Mesenteric fat pad (tissue), 1 donor: ENCODE results near the gene GRID2IP. TPM values are rescaled to one million over a fixed set of nuclear protein-coding genes. Genes with fewer than 3 reads are reported as not detected.
"Not testable (repeated sequence)": the region's sequence is repeated elsewhere in the genome, so short reads cannot be mapped to it uniquely, and the experiment has no call there.

Source experiments
- DNase-seq: peaks from one replicate; pipeline ENCODE4 v3.0.0-alpha.2; 2020; ENCODE audit warnings: low spot score
- total RNA-seq: library from RNA; stranded (reverse); fragmentation: NEBNext Ultra II Directional; extraction: Animal tissue kit (Norgen Biotek cat#: 25700); gene quantifications from one replicate; pipeline ENCODE4 v1.2.1, GENCODE V29; 2021
- donor health status: DM: yes; HTN: yes; CAD: no.

Gene GRID2IP
- total RNA-seq, 1 donor from 2014 or later = not detected

DNA sequence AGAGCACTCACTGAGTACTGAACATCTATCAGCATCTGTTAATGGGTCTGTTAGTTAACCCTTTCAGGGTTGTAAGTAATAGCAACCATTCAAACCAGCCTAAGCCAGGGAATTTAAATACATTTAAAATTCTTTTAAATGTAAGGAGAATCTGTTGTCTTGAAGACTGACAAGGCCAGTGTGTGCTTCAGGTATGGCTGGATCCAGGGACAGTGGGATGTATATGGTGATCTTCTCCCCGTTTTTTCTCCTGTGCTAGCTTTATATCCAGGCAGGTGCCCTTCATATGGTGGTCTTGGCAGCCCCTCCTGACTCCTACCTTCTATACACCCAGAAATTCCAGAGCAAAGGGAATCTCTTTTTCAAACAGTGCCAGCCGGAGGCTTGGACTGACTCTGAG, 56.9 kb downstream of the GRID2IP start:
- no peak for DNase-seq

DNA sequence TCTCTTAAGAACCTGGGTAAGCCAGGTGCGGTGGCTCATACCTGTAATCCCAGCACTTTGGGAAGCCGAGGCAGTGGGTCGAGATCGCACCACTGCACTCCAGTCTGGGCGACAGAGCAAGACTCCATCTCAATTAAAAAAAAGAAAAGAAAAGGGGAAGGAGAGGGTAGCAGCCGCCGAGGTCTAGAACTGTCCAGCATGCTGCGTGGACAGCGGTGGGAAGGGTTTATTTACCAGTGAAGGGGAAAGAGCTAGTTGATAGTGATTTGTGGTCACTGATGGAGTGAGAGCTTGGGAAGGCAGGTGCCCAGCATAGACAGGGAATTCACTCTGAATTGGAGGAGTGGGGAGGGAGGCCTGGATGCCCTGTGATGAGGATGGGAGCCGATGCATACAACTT, 60.1 kb downstream of the GRID2IP start:
- no peak for DNase-seq

DNA sequence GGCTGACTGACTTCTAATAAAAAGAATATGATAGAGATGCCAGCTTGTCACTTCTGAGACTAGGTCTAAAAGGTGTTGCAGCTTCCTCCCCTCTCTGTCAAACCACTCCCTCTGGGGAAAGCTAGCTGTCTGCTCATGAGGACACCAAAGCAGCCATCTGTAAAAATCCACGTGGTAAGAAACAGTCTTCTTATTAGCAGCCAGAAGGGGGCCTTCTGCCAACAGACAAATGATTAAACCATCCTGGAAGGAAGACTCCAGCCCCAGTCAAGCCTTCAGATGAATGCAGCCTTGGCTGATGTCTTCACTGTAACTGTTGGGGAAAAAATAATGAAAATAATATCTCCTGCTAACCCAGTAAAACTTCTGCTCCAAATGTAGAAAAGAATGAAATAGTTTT, 61.6 kb downstream of the GRID2IP start:
- DNase-seq = no peak

DNA sequence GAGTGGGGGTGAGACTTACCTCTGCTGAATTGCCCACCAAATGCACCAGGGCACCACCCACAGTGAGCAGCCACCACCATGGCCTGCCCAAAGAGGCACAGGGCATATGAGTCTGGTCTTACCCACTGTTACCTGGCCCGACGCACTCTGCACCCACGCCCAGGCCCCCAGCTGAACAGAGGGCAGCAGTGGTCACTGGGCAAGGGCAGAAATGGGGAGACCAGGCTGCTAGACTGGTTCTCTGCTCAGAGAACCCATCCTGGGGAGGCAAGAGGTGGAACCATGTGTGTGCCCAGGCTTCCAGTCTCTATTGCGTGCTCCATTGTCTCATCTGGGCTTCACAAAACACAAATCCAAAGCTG, 64.1 kb downstream of the GRID2IP start:
- DNase-seq = no peak

DNA sequence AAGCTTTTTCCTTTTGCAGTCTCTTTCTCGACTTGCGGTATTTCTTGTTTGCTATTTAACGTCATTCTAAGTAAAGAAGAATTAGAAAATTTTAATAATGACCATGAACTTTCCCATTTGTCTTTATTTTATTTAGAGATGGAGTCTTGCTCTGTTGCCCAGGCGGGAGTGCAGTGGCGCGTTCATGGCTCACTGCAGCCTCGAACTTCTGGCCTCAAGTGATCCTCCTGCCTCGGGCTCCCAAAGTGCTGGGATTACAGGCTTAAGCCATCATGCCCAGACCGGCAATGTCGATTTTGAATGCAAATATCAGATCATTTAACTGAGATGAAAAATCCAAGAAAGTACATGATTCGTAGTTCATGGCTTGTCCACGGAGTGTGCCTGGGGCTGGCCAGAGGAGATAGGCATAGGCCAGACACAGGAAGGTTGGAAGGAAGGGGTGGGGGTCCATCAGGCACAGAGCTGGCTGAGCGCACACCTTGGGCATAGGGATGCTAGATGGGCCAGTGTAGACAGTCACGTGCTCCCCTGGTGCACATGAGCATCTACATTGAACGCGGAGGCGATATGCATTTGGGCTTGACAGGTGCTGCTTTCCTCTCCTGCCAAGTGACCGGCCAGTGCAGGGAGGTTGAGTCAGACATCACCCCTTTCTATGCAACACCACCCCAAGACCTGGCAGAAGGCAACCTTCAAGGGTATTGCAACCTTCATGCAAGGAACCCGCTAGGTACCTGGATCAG, 64.7 kb downstream of the GRID2IP start:
- DNase-seq = no peak

DNA sequence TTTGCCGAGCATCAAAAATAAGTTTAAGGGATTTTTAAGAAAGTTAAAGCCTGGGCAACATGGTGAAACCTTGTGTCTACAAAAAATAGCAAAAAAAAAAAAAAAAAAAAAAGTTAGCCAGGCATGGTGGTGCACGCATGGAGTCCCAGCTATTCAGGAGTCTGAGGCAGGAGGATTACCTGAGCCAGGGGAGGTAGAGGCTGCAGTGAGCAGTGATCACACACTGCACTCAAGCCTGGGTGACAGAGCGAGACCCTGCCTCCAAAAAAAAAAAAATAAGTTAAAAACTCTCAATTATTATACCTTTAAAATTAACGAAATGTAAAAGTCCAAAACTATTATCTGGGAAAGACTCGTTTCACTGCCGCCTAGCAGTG, 68.5 kb downstream of the GRID2IP start:
- no peak for DNase-seq

DNA sequence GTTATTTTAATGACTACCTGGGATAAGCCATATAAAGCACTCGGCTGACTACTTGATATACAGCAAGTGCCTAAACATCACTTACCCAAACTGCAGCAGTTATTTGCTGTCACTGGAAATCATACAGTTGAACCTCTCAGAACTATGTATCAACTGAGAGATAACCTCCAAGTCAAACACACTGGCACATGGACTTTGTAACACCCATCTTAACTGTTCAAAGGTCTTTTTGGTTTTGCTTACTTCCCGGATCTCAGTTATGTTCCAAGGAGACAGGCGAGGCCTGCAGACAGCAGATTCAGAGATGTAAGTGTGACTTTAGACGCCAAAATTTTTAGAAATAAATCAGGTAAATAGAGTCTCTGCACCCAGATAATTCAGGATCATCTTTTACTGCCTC, 69.0 kb downstream of the GRID2IP start:
- no peak for DNase-seq

DNA sequence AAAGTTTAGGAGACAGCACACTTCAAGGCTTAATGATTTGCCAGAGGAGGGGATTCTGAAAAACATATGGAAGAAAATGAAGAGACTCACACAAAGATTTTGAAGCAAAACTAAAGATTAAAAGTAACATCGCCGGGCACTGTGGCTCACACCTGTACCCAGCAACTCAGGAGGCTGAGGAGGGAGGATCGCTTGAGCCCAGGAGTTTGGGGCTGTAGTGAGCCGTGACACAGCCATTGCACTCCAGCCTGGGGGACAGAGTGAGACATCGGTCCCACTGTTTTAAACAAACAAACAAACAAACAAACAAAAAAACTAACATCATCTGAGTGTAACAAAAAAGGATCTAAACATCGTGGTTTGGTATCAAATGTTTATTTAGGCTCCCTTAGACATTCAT, 69.8 kb downstream of the GRID2IP start:
- no peak for DNase-seq

DNA sequence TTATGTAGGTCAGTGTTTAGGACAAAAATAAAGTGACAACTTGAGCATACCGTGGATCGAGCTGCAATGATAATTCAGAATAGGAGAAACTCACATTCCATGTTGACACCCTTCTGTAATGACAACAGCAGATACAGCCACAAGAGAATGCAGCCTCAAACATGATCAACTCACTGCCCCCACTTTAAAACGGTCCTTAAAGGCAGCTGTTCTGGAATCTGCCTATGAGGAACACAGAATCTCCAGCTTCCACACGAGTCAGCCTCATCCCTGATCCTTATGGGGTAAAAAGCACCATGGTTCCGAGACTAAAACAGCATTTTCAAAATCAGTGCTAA, 71.0 kb downstream of the GRID2IP start:
- DNase-seq = no peak

DNA sequence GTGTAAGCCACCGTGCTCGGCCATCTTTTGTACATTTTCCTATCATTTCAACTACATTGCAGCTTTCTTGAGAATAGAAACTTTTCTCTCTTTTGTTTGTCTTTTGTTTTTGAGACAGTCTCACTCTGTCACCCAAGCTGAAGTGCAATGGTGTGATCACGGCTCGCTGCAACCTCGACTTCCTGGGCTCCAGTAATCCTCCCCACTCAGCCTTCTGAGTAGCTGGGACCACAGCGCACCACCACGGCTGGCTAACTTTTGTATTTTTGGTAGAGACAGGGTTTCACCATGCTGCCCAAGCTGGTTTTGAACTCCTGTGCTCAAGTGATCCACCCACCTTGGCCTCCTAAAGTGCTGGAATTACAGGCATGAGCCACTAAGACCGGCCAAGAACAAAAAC, 72.2 kb downstream of the GRID2IP start:
- no peak for DNase-seq

DNA sequence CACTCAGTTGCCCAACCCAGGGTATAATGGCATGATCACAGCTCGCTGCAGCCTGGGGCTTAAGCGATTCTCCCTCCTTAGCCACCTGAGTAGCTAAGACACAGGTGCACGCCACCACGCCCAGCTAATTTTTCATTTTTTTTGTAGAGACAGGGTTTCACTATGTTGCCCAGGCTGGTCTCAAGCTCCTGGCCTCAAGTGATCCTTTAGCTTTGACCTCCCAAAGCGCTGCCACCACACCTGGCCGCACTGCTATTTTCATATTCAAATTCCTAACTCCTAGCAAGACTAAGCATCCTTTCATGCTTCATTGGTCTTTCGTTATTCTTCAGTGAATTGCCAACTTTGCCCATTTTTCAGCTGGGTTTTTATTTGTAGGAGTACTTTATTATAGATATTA, 73.1 kb downstream of the GRID2IP start:
- DNase-seq = no peak

DNA sequence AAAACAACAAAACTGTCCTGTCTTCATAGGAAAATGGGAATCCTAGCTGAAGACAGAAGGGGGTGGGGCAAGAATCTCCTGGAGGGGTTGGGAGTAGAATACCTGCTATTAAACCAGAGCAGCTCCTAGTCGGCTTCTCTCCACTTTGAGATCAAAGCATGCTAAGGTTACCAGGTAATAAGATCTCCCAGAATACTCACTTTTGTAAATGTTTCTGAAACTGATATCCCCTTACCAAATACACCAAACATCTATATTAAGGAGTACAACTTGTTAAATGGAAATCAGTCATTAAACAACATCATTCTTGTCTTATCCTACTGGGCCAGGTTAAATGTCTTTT, 74.0 kb downstream of the GRID2IP start:
- DNase-seq = no peak

DNA sequence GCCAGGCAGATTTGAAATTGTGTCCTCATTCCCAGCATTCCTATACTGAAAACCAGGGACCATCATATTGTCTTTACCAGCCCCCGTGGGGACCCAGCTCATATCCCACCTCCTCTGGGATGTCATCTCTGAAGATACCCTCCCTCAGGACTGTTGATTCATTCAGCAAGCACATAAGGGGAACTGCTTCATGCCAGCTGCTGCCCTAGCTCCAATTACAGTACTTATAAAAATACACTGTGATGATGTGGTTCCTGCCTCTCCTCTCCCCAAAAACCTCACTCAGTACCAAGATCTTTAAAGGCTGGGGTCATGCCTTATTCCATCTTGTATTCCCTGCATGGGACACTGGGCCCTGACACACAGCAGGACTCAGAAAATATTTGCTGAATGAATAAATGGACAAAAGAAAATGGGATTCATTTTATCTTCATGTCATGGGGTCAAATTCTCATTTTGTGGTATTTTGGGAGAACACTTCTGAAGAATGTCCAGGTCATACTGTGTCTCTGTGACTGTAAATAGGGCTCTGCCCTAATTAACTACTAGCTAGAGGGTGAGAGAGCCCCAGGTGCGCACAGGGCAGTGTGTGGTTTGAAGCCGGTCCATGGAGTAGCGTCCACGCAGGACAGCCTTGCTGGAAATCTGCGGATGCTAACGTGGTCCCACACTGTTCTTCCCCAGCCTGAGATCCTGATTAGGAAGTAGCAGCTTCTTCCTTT, 74.5 kb downstream of the GRID2IP start:
- no peak for DNase-seq

DNA sequence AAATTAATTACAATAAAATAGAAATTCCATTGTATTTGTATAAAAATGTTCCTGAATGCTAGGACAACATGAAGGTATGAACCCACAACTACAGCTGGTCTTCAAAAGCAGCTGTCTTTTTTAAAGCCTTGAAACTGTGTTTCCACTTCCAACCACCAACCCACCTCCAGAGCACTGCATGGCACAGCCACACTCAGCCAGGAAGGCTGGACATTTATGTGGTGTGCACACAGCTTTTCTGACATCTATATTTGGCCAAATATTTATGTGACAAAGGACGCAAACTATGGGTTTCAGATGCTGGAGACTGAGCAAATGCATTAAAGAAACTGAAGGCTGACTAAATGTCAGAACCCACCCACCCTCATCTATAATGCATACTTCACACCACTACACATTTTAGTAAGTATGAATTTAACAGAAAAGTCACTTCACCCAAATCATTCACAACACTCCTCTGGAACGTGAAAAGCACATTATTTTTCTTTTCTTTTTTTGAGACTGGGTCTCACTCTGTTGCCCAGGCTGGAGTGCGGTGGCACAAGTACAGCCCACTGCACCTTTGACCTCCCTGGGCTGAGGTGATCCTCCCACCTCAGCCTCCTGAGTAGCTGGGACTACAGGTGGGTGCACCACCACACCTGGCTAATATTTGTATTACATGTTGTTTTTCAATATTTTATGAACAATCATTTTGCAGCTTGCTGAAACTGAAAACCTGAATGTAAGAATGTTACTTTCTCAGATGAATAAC, 75.7 kb downstream of the GRID2IP start:
- DNase-seq = no peak

DNA sequence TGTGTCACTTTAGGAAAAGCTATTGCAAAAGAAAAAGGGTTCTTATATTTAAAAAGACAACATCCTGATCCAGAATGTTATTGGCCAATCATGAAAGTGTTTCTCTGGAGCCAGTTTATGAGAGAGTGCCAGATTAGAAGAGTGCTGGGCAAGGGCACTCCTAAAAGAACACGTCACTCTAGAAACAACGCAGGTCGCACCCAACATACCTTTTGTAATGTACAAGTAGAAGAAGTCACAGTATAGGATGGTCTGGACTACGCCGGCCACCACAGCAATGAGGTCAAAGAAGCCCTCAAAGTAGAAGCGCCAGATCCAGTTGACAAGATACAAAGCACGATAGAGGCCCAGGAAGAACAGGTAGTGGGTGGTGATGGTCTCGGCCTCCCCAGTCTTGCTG, 85.4 kb downstream of the GRID2IP start:
- no peak for DNase-seq

DNA sequence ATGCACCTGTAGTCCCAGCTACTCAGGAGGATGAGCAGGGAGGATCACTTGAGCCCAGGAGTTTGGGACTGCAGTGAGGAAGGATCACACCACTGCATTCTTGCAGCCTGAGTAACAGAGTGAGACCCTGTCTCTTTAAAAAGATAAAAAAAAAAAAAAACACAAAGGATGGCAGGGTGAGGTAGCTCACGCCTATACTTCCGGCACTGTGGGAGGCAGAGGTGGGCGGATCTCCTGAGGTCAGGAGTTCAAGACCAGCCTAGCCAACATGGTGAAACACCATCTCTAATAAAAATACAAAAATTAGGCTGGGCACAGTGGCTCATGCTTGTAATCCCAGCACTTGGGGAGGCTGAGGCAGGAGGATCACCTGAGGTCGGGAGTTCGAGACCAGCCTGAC, 87.7 kb downstream of the GRID2IP start:
- DNase-seq = not testable (repeated sequence)

DNA sequence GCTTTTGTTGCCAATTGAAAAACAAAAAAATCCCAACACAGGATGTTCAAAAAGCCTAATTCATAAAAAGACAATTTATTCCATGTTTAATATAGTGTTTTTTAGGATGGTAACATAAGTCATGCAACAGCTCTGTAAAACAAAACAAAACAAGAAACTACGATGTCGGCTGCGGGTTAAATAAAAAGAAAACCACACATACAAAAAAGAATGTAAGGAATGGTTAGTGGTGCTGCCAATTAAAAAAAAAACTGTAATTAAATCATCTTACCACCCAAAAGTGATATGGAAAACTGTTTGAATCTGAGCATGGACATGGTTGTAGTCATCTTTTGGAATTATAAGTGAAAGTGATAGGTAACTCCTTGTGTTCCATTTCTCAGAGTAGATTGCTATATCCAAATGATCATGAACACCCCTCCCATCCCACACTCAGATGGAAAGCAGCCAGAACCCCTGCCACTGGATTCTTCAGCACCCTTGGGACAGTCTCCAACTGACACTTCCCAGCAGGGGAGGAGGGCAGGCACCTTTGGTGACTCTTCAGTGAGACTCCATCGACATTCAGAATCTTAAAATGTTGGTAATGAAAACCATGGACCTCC, 89.2 kb downstream of the GRID2IP start:
- DNase-seq = no peak

DNA sequence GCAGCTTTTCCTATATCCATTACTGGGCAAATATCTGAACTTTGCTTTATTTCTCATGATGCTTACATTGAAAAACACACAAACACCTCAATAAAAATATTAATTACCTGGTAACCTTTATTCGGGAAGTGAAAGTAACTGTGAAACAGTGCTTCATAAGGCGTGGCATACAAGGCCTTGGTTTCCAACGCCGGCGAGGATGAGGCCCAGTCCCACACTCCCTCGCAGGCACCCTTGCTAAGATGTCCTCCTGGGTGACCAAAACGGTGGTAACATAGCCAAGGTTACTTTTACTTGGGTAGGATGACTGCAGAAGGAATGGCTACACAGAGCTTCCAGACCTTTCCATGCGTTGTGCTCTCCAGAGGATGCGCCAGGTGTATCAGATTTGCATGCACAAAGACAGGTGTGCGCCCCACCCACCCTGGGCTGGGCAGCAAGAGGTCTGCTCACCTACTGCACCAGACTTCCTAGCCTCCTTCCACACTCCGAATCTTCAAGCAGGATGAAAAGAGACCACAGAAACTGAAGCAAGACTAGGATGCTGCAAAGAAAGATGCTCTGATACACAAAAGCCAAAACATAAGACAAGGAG, 90.2 kb downstream of the GRID2IP start:
- no peak for DNase-seq

DNA sequence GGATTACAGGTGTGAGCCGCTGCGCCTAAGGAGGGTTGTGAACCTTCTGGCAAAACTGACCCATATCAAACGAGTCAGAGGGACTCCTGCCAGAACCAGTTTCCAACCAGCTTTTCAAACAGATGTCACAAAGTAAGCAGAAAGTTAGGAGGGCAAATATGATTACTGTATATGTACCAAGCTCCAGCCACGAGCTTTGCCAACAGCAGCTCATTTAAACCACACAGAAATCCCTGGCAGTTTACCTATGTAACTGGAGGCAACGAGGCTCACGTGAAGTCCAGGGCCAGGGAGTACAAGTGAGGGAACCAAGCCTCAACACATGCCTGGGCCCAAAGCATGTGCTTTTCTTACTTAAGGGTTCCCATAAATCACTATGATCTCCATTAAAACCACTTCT, 91.0 kb downstream of the GRID2IP start:
- no peak for DNase-seq

DNA sequence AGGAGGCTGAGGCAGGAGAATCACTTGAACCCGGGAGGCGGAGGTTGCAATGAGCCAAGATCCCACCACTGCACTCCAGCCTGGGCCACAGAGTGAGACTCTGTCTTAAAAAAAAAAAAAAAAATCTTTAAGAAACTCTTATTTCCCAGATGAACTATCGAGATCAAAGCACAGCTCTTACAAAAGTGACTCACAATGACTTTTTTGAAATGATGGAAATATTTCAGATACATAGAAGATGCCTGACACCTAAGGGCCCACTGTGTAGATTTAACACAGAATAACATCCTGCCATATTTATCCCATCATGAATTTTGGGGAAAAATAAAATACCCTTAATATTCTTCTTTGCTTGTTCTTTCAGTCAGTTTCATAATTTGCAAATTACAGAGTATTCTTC, 92.6 kb downstream of the GRID2IP start:
- not testable (repeated sequence) for DNase-seq

DNA sequence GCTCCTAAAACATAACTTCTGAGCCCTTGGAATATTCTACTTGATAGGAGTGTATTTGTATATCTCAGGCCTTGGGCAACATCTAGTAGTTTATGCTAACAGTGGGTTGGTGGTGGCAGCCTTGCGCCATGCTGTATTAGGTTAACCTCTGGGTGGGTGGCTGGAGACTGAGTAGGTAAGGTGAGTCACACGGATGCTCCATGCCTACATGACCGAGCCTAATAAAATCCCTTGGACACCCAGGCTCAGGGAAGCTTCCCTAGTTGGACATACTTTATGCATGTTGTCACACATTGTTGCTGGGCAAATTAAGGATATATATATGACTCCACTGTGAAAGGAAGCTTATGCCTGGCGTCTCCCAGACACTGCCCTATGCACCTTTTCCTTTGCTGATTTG, 97.5 kb downstream of the GRID2IP start:
- no peak for DNase-seq

DNA sequence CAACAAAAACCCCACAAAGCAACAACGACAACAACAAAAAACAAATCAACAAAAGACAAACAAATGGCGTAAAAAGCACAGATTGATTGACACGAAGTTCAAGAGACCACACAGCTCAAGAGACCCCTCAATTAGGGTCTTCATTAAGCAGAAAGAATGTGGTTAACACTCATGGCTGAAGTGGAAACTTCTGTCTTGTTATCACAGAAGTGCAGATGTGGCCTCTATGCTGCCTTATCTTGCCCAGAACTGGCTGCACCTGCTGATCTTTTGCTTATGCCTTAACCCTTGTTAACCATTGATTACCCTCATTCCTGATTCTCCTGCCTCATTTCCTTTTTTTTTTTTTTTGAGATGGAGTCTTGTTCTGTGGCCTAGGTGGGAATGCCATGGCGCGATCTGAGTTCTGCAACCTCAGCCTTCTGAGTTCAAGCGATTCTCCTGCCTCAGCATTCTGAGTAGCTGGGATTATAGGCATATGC, 100.0 kb downstream of the GRID2IP start:
- DNase-seq = no peak
